ENCODE measurements around the gene NAGLU.

- TF ChIP-seq MYC (IDR thresholded peaks at IDR 0.05; ENCODE audit: low read depth, low read length) (no peak), POLR2A (IDR thresholded peaks at IDR 0.05; ENCODE audit: extremely low read depth, insufficient read length) (no peak)
- TF ChIP-seq, protein P1, sequence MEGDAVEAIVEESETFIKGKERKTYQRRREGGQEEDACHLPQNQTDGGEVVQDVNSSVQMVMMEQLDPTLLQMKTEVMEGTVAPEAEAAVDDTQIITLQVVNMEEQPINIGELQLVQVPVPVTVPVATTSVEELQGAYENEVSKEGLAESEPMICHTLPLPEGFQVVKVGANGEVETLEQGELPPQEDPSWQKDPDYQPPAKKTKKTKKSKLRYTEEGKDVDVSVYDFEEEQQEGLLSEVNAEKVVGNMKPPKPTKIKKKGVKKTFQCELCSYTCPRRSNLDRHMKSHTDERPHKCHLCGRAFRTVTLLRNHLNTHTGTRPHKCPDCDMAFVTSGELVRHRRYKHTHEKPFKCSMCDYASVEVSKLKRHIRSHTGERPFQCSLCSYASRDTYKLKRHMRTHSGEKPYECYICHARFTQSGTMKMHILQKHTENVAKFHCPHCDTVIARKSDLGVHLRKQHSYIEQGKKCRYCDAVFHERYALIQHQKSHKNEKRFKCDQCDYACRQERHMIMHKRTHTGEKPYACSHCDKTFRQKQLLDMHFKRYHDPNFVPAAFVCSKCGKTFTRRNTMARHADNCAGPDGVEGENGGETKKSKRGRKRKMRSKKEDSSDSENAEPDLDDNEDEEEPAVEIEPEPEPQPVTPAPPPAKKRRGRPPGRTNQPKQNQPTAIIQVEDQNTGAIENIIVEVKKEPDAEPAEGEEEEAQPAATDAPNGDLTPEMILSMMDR (IDR thresholded peaks at IDR 0.05; ENCODE audit: low read depth, low read length) = no peak
Observed at GRCh38 chr17:42518755-42519545, 17.1 kb upstream of the NAGLU start.
